Putamen (tissue), 1 donor: Measurements from ENCODE around the gene BMX.

Source experiments
- DNase-seq: peaks from one replicate; pipeline ENCODE4 v3.0.0-alpha.2; 2016; ENCODE audit warnings: low spot score

Gene BMX

GRCh38 chrX:15500497-15500966, at the start of gene BMX:
Gene BMX (plus strand): TSS chrX:15500807. CDS start chrX:15508354, 7,547 bp downstream.
- no peak for DNase-seq

GRCh38 chrX:15451913-15452312, 48.7 kb upstream of the BMX start:
- DNase-seq: no peak

- no peak for DNase-seq
Observed at GRCh38 chrX:15464704-15465103, 35.9 kb upstream of the BMX start.

- DNase-seq: no peak
Observed at GRCh38 chrX:15465347-15465746, 35.3 kb upstream of the BMX start.

GRCh38 chrX:15465896-15466651, 34.5 kb upstream of the BMX start:
- no peak for DNase-seq

GRCh38 chrX:15468036-15468435, 32.6 kb upstream of the BMX start:
- peak; percentile 16 for DNase-seq

GRCh38 chrX:15469613-15470012, 31.0 kb upstream of the BMX start:
- no peak for DNase-seq

GRCh38 chrX:15471028-15471427, 29.6 kb upstream of the BMX start:
- DNase-seq: peak; percentile 31

GRCh38 chrX:15472531-15472930, 28.1 kb upstream of the BMX start:
- no peak for DNase-seq

GRCh38 chrX:15474028-15474427, 26.6 kb upstream of the BMX start:
- no peak for DNase-seq

- DNase-seq: no peak
Observed at GRCh38 chrX:15475021-15475420, 25.6 kb upstream of the BMX start.

GRCh38 chrX:15475486-15475885, 25.1 kb upstream of the BMX start:
- DNase-seq: no peak

GRCh38 chrX:15483891-15484290, 16.7 kb upstream of the BMX start:
- no peak for DNase-seq

- DNase-seq: no peak
Observed at GRCh38 chrX:15492469-15492868, 8.1 kb upstream of the BMX start.

- peak; percentile 83 for DNase-seq
Observed at GRCh38 chrX:15493118-15493962, 7.3 kb upstream of the BMX start, which contains the start of gene PIR. Gene PIR (minus strand): TSS chrX:15493333. CDS start chrX:15491257, 2,076 bp downstream.

- DNase-seq: no peak
Observed at GRCh38 chrX:15495801-15496200, 4.8 kb upstream of the BMX start.

- no peak for DNase-seq
Observed at GRCh38 chrX:15496824-15497223, 3.8 kb upstream of the BMX start.

- DNase-seq: peak; percentile 10
Observed at GRCh38 chrX:15497865-15498264, 2.7 kb upstream of the BMX start.

GRCh38 chrX:15498741-15499140, 1.9 kb upstream of the BMX start:
- no peak for DNase-seq

- no peak for DNase-seq
Observed at GRCh38 chrX:15499976-15500375, 631 bp upstream of the BMX start.

GRCh38 chrX:15501506-15501905, 899 bp downstream of the BMX start:
- no peak for DNase-seq

GRCh38 chrX:15504661-15505060, 4.1 kb downstream of the BMX start:
- DNase-seq: no peak

- DNase-seq: no peak
Observed at GRCh38 chrX:15505101-15505500, 4.5 kb downstream of the BMX start.
